Activated naive CD8-positive, alpha-beta T cell treated with anti-CD3 and anti-CD28 coated beads, Interleukin-2, amount 50 U/mL, for 24 hours (primary cell): Measurements from ENCODE around the gene PSENEN.
"Not testable (repeated sequence)": the region's sequence is repeated elsewhere in the genome, so short reads cannot be mapped to it uniquely, and the experiment has no call there.

Experiments used
- ATAC-seq: fragments of 150-1000 bp; cut with Tn5 transposase; one replicate; pipeline ENCODE4 v1.10.0; 2021
- DNase-seq: peaks from one replicate; pipeline ENCODE4 v3.0.0; 2021
- H3K27ac Mint-ChIP-seq: one replicate; pipeline ENCODE4 v1.8.0; 2021; ENCODE audit warnings: mild to moderate bottlenecking, mixed read lengths
- H3K27me3 Mint-ChIP-seq: one replicate; pipeline ENCODE4 v1.8.0; 2021; ENCODE audit warnings: mixed read lengths
- H3K36me3 Mint-ChIP-seq: one replicate; pipeline ENCODE4 v1.8.0; 2021; ENCODE audit warnings: low read depth, mixed read lengths
- H3K4me1 Mint-ChIP-seq: one replicate; pipeline ENCODE4 v1.8.0; 2021; ENCODE audit warnings: mixed read lengths
- H3K4me3 Mint-ChIP-seq: one replicate; pipeline ENCODE4 v1.8.0; 2021; ENCODE audit warnings: mild to moderate bottlenecking, moderate library complexity, mixed read lengths
- H3K9me3 Mint-ChIP-seq: one replicate; pipeline ENCODE4 v1.8.0; 2021; ENCODE audit warnings: mixed read lengths

The PSENEN gene

GRCh38 chr19:35759697-35760096, 14.2 kb downstream of the PSENEN start:
- no peak for ATAC-seq
- Mint-ChIP-seq H3K4me1 (peaks cover 34% of the 10 kb centered on the region), H3K36me3 (peaks cover 20% of the 10 kb centered on the region), H3K9me3 (no peaks in the 10 kb centered on the region), H3K4me3 (peak overlapping the region; percentile 90), H3K27ac (no peak overlapping the region), H3K27me3 (peaks cover 12% of the 10 kb centered on the region)
- DNase-seq = no peak

- H3K4me3 Mint-ChIP-seq = no peak overlapping the region
- H3K4me1 Mint-ChIP-seq = peaks cover 28% of the 10 kb centered on the region
- DNase-seq = no peak
- H3K36me3 Mint-ChIP-seq = peaks cover 19% of the 10 kb centered on the region
- no peak overlapping the region for H3K27ac Mint-ChIP-seq
- no peaks in the 10 kb centered on the region for H3K9me3 Mint-ChIP-seq
- H3K27me3 Mint-ChIP-seq = peaks cover 9% of the 10 kb centered on the region
- ATAC-seq = no peak
Observed at GRCh38 chr19:35760711-35761349, 15.4 kb downstream of the PSENEN start.

- Mint-ChIP-seq H3K27ac (no peak overlapping the region), H3K27me3 (no peaks in the 10 kb centered on the region), H3K36me3 (peaks cover 17% of the 10 kb centered on the region), H3K9me3 (no peaks in the 10 kb centered on the region), H3K4me3 (no peak overlapping the region), H3K4me1 (no peaks in the 10 kb centered on the region)
- no peak for DNase-seq
- ATAC-seq = no peak
Observed at GRCh38 chr19:35764432-35765315, 19.2 kb downstream of the PSENEN start.

GRCh38 chr19:35766571-35767104, 21.2 kb downstream of the PSENEN start:
- H3K4me3 Mint-ChIP-seq = no peak overlapping the region
- DNase-seq (no peak), ATAC-seq (peak; percentile 15)
- peaks cover 16% of the 10 kb centered on the region for H3K36me3 Mint-ChIP-seq
- H3K27me3 Mint-ChIP-seq = no peaks in the 10 kb centered on the region
- H3K9me3 Mint-ChIP-seq = no peaks in the 10 kb centered on the region
- H3K4me1 Mint-ChIP-seq = no peaks in the 10 kb centered on the region
- H3K27ac Mint-ChIP-seq = no peak overlapping the region

GRCh38 chr19:35767288-35768081, 22.0 kb downstream of the PSENEN start:
- Mint-ChIP-seq H3K27me3 (no peaks in the 10 kb centered on the region), H3K4me3 (no peak overlapping the region), H3K36me3 (peaks cover 10% of the 10 kb centered on the region), H3K27ac (no peak overlapping the region), H3K4me1 (no peaks in the 10 kb centered on the region), H3K9me3 (no peaks in the 10 kb centered on the region)
- ATAC-seq (no peak), DNase-seq (no peak)

- Mint-ChIP-seq H3K4me3 (no peak overlapping the region), H3K36me3 (peaks cover 10% of the 10 kb centered on the region), H3K4me1 (no peaks in the 10 kb centered on the region), H3K27ac (no peak overlapping the region), H3K9me3 (no peaks in the 10 kb centered on the region), H3K27me3 (no peaks in the 10 kb centered on the region)
- no peak for DNase-seq
- no peak for ATAC-seq
Observed at GRCh38 chr19:35768082-35768421, 22.6 kb downstream of the PSENEN start.

GRCh38 chr19:35772362-35772761, 26.9 kb downstream of the PSENEN start:
- H3K9me3 Mint-ChIP-seq, H3K27me3 Mint-ChIP-seq, H3K27ac Mint-ChIP-seq, ATAC-seq, H3K4me3 Mint-ChIP-seq, H3K36me3 Mint-ChIP-seq, DNase-seq: not testable (repeated sequence)
- peaks cover 11% of the 10 kb centered on the region for H3K4me1 Mint-ChIP-seq

- no peak overlapping the region for H3K4me3 Mint-ChIP-seq
- no peak overlapping the region for H3K27ac Mint-ChIP-seq
- peaks cover 3% of the 10 kb centered on the region for H3K36me3 Mint-ChIP-seq
Observed at GRCh38 chr19:35773020-35773806, 27.8 kb downstream of the PSENEN start.

GRCh38 chr19:35774274-35775045, 29.0 kb downstream of the PSENEN start:
- Mint-ChIP-seq H3K4me3 (peak overlapping the region; percentile 72), H3K27ac (no peak overlapping the region), H3K4me1 (peaks cover 11% of the 10 kb centered on the region), H3K36me3 (no peaks in the 10 kb centered on the region), H3K9me3 (no peaks in the 10 kb centered on the region), H3K27me3 (no peaks in the 10 kb centered on the region)
- no peak for DNase-seq
- ATAC-seq = no peak

More at GRCh38 chr19:35773020-35773806, 27.8 kb downstream of the PSENEN start:
- H3K27me3 Mint-ChIP-seq = no peaks in the 10 kb centered on the region
- peaks cover 11% of the 10 kb centered on the region for H3K4me1 Mint-ChIP-seq
- DNase-seq = no peak
- ATAC-seq = no peak
- no peaks in the 10 kb centered on the region for H3K9me3 Mint-ChIP-seq

GRCh38 chr19:35775046-35775297, 29.5 kb downstream of the PSENEN start:
- H3K36me3 Mint-ChIP-seq = no peaks in the 10 kb centered on the region
- H3K4me1 Mint-ChIP-seq = peaks cover 11% of the 10 kb centered on the region
- no peak overlapping the region for H3K27ac Mint-ChIP-seq
- H3K27me3 Mint-ChIP-seq = no peaks in the 10 kb centered on the region
- peak overlapping the region; percentile 72 for H3K4me3 Mint-ChIP-seq
- DNase-seq (no peak), ATAC-seq (no peak)
- no peaks in the 10 kb centered on the region for H3K9me3 Mint-ChIP-seq

- Mint-ChIP-seq H3K27ac (peak within 1 kb of the TSS; percentile 39), H3K4me1 (peaks cover 11% of the 10 kb centered on the region), H3K9me3 (no peaks in the 10 kb centered on the region), H3K27me3 (no peaks in the 10 kb centered on the region), H3K4me3 (peak within 1 kb of the TSS; percentile 72), H3K36me3 (no peaks in the 10 kb centered on the region)
- ATAC-seq (peak; percentile 92), DNase-seq (peak; percentile 100)
Observed at GRCh38 chr19:35775298-35776101, 30.0 kb downstream of the PSENEN start, which contains the start of gene ARHGAP33. TSS of gene ARHGAP33 (plus strand) at chr19:35775564. CDS start at chr19:35775659, 95 bp downstream.

- ATAC-seq (no peak), DNase-seq (no peak)
- Mint-ChIP-seq H3K27ac (peak overlapping the region; percentile 39), H3K27me3 (no peaks in the 10 kb centered on the region), H3K4me1 (peaks cover 11% of the 10 kb centered on the region), H3K36me3 (no peaks in the 10 kb centered on the region), H3K9me3 (no peaks in the 10 kb centered on the region), H3K4me3 (peak overlapping the region; percentile 72)
Observed at GRCh38 chr19:35776102-35776788, 30.8 kb downstream of the PSENEN start.
